K562 (cell line): Measurements from ENCODE around the gene HRC. TPM values are rescaled to one million over a fixed set of nuclear protein-coding genes. Genes with fewer than 3 reads are reported as not detected.

ENCODE experiments used
- ARID4B ChIP-seq: sonication (generic); formaldehyde crosslinking; IDR thresholded peaks from 2 replicates; pipeline ENCODE4 v1.8.0; 2022; ENCODE audit warnings: mild to moderate bottlenecking, missing genetic modification reagents
- ATF3 ChIP-seq, 2 experiments: fragments of 450-650 bp in 1 of 2; sonication (generic) in 1 of 2; formaldehyde crosslinking in 1 of 2; IDR thresholded peaks in 1 of 2; conservative IDR thresholded peaks in 1 of 2; 2 replicates each; pipeline versions ENCODE4 v1.6.1 to v1.8.1; 2016 to 2023; ENCODE audit warnings: mild to moderate bottlenecking in 2 of 2, moderate library complexity in 2 of 2, inconsistent platforms in 1 of 2, missing genetic modification reagents in 1 of 2
- ATF4 ChIP-seq: fragments of 450-650 bp; formaldehyde crosslinking; IDR thresholded peaks from 2 replicates; pipeline ENCODE4 v1.4.0; 2022; ENCODE audit warnings: mild to moderate bottlenecking, moderate library complexity
- E2F1 ChIP-seq: sonication (generic); formaldehyde crosslinking; IDR thresholded peaks from 2 replicates; pipeline ENCODE4 v1.8.1; 2023; ENCODE audit warnings: mild to moderate bottlenecking, missing genetic modification reagents, moderate library complexity
- E2F3 ChIP-seq: fragments of 250-450 bp; sonication (Bioruptor Pico); IDR thresholded peaks from 2 replicates; pipeline ENCODE4 v1.4.0; 2020; ENCODE audit warnings: mild to moderate bottlenecking
- EP400 ChIP-seq: fragments of 450-650 bp; IDR thresholded peaks from 2 replicates; pipeline ENCODE4 v1.6.1; 2017; ENCODE audit warnings: antibody characterized with exemption, mild to moderate bottlenecking, moderate library complexity
- EWSR1 ChIP-seq: fragments of 450-650 bp; IDR thresholded peaks from 2 replicates; pipeline ENCODE4 v1.6.1; 2018; ENCODE audit warnings: borderline replicate concordance, mild to moderate bottlenecking, low read depth, moderate library complexity; ENCODE audit not compliant: partially characterized antibody
- MAX ChIP-seq: sonication (generic); formaldehyde crosslinking; IDR thresholded peaks from 2 replicates; pipeline ENCODE4 v1.9.0; 2022; ENCODE audit warnings: mild to moderate bottlenecking, missing genetic modification reagents
- RCOR1 ChIP-seq, 2 experiments: IDR thresholded peaks; 2 replicates each; pipeline ENCODE4 v1.6.1; 2012; ENCODE audit warnings: low read depth in 2 of 2, low read length in 2 of 2, borderline replicate concordance in 1 of 2, improper control_type of control experiment in 1 of 2
- SRSF1 ChIP-seq: fragments of 200-400 bp; formaldehyde crosslinking; IDR thresholded peaks from 2 replicates; pipeline ENCODE4 v1.6.1; 2017; ENCODE audit warnings: mild to moderate bottlenecking, low read depth, low read length, moderate library complexity
- TEAD1 ChIP-seq, 2 experiments: fragments of 450-650 bp in 1 of 2; sonication (generic) in 1 of 2; formaldehyde crosslinking; IDR thresholded peaks; 2 replicates each; pipeline versions ENCODE4 v1.4.0 to v1.8.0; 2020 to 2022; ENCODE audit warnings: mild to moderate bottlenecking in 2 of 2, missing genetic modification reagents in 1 of 2
- TEAD4 ChIP-seq, 2 experiments: sonication (generic) in 1 of 2; formaldehyde crosslinking in 1 of 2; IDR thresholded peaks; 2 replicates each; pipeline versions ENCODE4 v1.6.1 to v1.8.0; 2012 to 2022; ENCODE audit warnings: borderline replicate concordance in 1 of 2, inconsistent platforms in 1 of 2, low read length in 1 of 2, mild to moderate bottlenecking in 1 of 2, missing genetic modification reagents in 1 of 2
- ZFP1 ChIP-seq: fragments of 450-650 bp; formaldehyde crosslinking; IDR thresholded peaks from 2 replicates; pipeline ENCODE4 v1.4.0; 2020; ENCODE audit warnings: mild to moderate bottlenecking, mixed read lengths
- ZNF395 ChIP-seq: fragments of 200-800 bp; sonication (Bioruptor generic); IDR thresholded peaks from 2 replicates; pipeline ENCODE4 v1.6.1; 2017; ENCODE audit warnings: missing genetic modification characterization, missing compliant biosample characterization
- ZNF445 ChIP-seq: fragments of 250-450 bp; sonication (Bioruptor Pico); IDR thresholded peaks from 2 replicates; pipeline ENCODE4 v1.4.0; 2020; ENCODE audit warnings: low read depth, mild to moderate bottlenecking, moderate library complexity
- polyA plus RNA-seq, 8 experiments: library from polyadenylated mRNA; depleted of rRNA in 4 of 8; stranded (reverse) in 5 of 8; unstranded in 3 of 8; fragments of >200 nt; fragmentation: Nextera tagmentation in 2 of 8; fragmentation: Illumina TruSeq in 1 of 8; extraction: Ambion mirVana in 2 of 8; extraction: Trizol in 1 of 8; gene quantifications; 2 replicates each; pipeline versions ENCODE4 v1.2.1 to v1.2.3, GENCODE V29; 2011 to 2014; ENCODE audit warnings: inconsistent platforms in 1 of 8, missing spikeins in 1 of 8
- total RNA-seq, 7 experiments: library from RNA; depleted of rRNA in 6 of 7; stranded (reverse); fragments of >200 nt in 6 of 7; fragmentation: Illumina TruSeq in 2 of 7; extraction: Trizol in 2 of 7; gene quantifications; 2 replicates each; pipeline versions ENCODE4 v1.2.1 to v1.2.3, GENCODE V29; 2011 to 2021; ENCODE audit warnings: low replicate concordance in 1 of 7

The HRC gene
- total and polyA plus RNA-seq, 9 of the 15 experiments (the other 6 are each of a cell fraction or from before 2014, with no cell fraction given) = 0.66 to 18.7 (median 13.1) TPM

GRCh38 chr19:49150106-49150943, 4.9 kb downstream of the HRC start (continued):
- TF ChIP-seq ZNF395 (CRISPR knock-in tag) (peak; percentile 79; the same call in 1 of the 2 replicates), ZNF445 (CRISPR knock-in tag) (no peak), TEAD4 (IDR thresholded peaks at IDR 0.05; ENCODE audit: low read length) (0 out of 2 replicates have a peak, but pooled peaks have one; percentile 5), TEAD4 (CRISPR knock-in tag; IDR thresholded peaks at IDR 0.05; ENCODE audit: borderline replicate concordance) (no peak), EP400 (peak; percentile 71), ZFP1 (CRISPR knock-in tag) (no peak), E2F3 (CRISPR knock-in tag) (peak; percentile 46), ARID4B (CRISPR knock-in tag) (peak; percentile 21), MAX (peak; percentile 54), ATF3 (IDR thresholded peaks at IDR 0.05) (peak; percentile 53; the same call in 1 of the 2 replicates), ATF3 (CRISPR knock-in tag; conservative IDR thresholded peaks at IDR 0.05) (no peak), RCOR1 (IDR thresholded peaks at IDR 0.05; ENCODE audit: borderline replicate concordance in 1 of 2, low read depth in 2 of 2, low read length in 2 of 2) (no peak), TEAD1 (CRISPR knock-in tag; IDR thresholded peaks at IDR 0.05) (0 out of 4 replicates have a peak, but pooled peaks of 1 of the 2 experiments have one; percentile 11), ATF4 (CRISPR knock-in tag) (0 out of 2 replicates have a peak, but pooled peaks have one; percentile 37), EWSR1 (no peak), E2F1 (CRISPR knock-in tag) (no peak), SRSF1 (0 out of 2 replicates have a peak, but pooled peaks have one; percentile 64)
